Activated naive CD4-positive, alpha-beta T cell treated with anti-CD3 and anti-CD28 coated beads, Interleukin-2, amount 50 U/mL, for 16 hours (primary cell): ENCODE measurements around the gene TTLL12.

Experiments
- DNase-seq: peaks from one replicate; pipeline ENCODE4 v3.0.0-alpha.2; 2020

The TTLL12 gene

DNA sequence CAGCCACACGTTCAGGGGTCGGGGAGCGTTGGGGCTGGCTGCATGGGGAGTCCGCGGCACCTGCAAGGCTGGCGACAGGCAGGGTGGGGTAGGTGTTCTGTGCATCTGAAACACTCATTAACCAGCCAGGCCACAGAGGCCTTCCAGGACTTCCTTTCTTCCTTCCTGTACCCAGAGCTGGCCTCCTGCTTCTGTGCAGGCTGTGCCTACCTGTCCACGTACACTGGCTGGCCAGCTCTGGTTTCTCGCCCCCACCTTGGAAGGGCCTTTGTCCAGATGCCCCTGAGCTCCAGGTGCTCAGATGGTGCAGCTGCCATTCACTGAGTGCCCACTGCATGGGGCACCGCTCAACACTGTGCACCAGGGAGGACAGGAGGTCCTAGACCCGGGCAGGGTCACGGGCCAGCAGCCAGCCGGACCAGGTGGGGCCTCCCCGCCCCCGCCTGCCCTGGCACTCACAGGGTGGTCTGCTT lies 15.9 kb downstream of the TTLL12 start:
- no peak for DNase-seq

DNA sequence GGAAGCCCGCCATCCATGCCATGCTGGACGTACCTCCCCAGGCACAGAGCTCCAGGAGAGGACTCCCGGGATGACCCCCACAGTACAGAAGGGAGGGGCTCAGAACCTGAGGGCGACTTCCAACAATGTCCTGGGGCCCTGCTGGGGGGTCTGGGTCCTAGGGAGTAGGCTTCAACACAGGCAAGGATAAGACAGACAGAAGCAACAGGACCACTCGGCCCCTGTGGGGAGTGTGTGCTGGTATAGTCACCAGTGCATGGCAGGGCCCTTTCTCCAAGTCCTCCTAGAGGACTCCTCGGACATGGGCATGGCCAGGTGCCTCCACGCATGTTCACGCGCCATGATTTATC lies 16.8 kb downstream of the TTLL12 start:
- DNase-seq, result no peak

DNA sequence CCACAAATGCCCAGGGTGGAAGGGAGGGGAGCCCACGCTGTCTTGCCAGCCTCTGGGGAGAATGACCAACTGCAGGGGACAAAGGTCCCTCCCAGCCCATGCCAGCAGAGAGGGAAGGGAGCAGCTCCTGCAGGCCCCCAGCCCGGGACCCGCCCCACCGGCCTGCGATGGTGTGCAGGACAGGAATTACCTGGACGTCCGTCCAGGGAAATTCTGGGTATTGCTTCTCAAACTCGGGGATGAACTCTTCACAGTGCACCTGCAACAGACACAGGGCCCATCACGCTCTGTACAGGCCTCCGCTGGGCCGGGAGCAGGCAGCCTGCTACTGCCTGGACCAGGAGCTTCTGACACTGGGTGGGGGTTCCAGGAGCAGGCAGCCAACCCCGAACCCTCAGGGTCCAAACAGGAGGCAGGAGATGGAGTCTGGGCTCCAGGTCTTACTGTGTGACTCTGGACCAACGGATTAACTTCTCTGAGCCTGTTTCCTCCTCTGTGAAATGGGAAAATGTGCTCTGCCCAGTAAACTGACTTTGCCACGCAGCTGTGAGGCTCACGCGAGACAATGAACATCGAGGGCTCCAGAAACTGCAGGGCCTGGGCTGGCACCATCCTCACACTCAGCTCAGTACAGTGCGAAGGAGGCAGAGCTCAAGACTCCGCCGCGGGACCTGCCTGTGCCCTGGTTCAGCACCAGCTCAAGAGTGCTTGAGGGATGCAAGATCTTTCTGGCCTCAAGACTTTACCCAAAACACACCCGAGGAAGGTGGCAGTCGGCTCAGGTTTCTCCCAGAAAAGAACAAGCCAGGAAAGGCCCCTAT lies 17.4 kb downstream of the TTLL12 start:
- DNase-seq, result no peak

DNA sequence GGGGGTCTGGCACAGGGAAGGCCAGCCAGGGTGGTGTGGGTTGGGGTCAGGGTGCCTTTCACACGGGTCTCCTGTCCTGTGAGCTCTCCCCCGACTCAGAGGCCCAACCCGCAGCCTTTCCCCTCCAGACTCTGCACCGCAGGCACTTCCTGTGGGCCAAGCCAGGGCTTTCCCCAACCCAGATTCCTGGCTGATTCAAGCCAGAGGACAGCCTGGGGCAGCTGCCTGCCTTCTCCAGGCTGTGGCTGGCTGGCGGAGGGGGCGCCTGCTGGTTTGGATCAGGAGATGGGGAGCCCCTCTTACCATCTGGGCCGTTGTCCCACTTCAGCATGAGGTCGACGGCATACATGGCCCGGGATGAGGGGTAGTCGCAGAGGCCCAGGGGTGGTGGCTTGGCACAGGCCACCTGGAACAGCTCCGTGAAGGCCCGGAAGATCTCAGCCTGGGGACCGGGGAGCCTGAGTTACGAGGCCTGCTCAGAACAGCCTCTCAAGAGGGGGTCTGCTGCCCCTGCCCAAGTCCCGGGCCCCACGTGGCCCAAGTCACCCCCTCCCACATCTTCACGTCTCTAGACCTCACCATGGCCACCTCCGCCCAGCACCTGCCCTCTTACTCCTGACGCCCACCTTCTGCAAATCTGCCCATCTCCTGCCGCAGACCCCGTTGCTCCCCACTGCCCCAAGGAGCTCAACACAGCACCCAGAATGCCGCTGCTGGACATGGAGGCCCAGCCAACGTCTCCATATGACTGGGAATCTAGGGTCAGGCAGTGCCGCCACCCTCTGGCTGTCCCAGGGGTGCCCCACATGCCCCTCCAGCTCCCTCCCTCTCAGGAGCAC lies 18.2 kb downstream of the TTLL12 start:
- no peak for DNase-seq

DNA sequence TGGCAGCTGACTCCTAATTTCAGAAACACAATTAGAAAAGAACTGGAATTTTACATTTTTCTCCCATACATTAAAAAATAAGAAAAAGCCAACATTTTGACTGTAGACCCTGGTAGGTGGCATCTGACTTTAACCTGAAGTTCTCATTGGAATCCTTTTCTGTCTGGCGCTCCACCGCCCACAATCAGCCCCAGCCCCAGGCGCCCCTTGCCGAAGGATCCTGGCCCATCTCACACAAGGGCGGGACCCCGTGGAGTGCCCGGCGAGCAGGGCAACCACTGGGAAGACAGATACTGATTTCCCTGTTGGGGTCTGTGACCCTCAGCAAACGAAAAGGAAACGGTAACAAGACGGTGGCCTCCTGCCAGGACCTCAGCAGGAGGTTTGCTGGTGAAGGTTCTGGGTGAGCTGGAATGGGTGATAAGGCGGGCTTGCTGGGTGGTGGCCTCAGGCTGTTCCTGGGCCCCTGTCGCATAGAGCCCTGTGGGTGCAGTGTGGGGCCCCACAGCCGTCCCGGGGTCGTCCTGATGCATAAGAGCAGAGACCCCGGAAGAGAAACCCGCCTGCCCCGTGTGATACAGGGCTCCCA lies 19.8 kb downstream of the TTLL12 start:
- no peak for DNase-seq

DNA sequence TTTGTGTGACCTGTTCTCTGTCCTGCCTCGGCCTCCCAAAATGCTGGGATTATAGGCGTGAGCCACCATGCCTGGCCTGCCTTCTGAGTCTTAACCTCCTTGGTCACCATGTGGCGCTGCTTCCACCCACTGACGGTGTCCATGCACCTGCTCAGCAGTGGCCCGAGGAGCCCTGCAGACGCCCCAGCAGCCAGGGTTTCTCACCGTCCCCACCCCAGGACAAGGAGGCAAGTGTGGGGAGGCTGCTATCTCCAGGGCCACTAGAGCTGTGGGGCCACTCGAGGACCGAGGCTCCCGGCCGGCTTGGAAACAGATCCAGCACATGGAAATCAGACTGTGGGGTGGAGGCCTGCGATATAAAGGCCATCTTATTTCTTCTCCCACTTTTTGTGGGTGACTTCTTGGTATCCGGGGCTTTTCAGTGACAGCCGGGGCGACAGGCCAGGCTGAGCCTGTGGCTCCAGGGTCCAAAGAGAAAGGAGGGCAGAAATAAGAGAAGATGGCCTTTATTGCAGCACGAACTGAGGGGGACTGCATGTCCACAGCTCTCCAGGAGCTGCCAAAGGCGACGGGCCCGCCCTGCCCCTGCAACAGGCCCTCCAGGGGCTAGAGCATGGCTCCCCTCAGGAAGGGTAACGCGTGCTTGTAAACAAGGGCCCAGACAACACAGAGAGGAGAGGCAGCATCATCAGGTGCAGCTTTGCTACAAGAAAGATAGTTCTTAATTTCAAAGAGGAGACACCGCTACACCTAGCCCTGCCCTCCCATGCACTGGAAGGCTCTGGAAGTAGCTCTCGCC lies 20.6 kb downstream of the TTLL12 start:
- DNase-seq, result no peak

DNA sequence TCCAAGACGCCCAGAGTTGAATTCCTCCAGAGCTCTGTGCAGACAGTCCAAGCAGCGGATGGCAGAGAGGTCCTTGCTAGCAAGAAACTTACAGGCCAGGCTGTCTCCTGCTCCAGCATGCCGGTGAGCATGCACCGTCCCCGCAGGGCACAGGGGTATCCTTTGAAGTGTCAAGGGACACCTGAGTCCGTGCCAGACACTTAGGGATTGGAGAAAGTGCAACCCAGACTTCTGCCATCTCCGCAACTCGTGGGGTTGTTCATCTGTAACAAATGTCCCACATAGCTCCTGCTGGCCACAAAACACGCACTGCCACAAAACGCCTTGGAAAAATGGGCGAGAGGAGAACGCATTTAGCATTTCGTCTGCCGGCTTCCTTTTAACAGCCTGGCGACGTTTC lies 22.3 kb downstream of the TTLL12 start:
- no peak for DNase-seq

DNA sequence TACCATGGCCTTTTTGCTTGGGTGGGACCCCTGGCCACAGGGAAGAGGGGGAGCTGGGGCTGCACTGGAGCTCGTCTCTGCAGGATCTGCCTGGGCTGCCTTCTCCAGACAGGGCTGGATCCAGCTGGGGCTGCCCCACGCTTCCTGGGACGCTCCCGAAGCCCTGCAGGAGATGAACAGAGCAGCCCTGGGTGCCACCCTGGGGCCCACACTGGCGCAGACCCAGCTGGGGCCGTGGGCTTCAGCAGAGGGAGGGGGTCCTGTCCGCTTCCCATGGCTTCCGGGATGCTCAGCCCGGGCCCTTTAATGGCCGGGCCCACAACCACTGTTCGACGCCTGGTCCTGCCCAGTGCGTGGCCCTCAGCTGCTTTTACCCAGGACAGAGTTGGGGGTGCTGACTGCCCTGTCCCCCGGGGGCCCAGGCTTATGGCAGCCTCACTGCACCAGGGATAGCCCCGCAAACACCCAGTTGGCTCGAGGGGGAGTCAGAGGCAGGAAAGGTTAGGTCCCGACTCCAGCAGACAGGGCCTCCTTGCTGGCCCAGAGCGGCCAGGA lies 23.6 kb downstream of the TTLL12 start:
- DNase-seq, result no peak

DNA sequence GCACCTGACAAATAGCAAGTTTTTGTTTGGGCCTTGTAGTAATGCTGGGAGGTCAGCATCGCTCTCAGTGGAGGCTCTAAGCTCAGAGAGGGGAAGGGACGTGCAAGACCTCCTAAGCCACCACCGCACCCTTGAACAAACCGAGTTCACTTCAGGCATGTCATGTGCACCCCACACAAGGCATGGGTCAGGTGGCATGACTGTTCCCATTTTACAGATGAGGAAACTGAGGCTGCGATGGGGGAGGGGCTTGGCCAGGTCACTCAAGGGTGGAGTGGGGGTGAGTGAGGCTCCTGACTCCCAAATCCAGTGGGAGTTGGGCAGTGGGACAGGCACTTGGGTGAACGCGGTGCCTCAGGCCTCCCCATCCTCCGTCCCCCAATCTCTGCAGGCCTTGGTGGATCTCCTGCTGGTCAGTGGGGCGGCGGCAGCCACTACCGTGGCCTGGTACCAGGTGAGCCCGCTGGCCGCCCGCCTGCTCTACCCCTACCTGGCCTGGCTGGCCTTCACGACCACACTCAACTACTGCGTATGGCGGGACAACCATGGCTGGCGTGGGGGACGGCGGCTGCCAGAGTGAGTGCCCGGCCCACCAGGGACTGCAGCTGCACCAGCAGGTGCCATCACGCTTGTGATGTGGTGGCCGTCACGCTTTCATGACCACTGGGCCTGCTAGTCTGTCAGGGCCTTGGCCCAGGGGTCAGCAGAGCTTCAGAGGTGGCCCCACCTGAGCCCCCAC lies 24.4 kb downstream of the TTLL12 start:
- DNase-seq, result no peak

DNA sequence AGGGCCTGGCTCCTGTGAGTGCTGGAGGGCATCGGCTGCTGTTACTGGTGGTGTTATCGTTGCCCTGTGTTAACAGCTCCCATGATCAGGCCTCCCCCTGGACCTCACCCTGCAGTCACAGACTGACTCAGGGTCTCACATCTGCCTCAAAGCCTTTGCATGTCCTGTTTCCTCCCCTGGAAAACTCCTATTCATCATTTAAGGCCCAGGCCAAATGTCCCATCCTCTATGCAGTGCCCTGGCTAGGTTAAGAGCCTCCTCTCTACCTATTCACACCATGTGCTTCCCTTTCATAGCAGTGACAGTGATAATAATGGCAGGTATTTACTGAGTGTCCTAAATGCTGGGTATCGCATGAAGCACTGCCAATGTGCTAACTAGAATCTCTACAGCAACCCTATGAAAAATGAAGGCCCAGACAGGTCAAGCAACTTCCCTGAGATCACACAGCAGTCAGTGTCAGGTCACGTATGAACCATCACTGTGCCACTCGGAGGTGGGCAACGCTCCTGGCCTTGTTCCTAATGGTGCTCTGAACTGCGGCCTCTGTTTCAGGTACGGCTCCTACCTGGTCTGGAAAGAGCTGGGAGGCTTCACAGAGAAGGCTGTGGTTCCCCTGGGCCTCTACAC lies 26.3 kb downstream of the TTLL12 start:
- DNase-seq, result no peak

DNA sequence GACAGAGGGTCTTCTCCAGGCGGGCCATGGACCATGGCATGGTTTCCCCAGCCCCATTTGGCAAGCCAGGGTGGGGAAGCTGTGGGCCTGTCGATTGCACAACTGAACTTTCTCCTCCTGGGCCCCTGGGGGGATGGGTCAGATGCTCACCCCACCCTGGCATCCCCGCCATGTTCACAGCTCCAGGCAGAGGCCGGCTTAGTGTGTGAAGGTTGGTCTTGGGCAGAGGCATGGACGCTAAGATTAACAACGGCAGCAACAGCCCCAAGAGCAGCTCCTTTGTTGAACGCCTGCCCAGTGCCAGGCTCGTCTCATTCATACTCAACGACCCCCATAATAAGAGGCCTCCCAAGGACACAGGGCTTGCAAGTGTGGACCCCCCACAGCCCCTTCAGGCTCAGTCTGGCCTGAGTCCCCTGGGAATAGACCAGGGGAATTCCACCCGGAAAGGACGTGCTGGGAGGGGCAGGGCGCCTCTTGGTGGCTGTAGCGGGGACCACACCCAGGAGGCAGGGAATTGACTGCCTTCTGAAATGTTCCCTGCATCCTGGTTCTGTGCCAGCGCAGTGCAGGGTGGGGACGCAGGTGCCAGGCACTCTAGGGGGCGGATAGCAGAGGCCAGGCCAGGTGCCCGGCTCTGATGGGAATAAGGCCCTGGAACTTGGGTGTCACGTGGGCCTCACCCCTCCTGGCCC lies 27.3 kb downstream of the TTLL12 start:
- no peak for DNase-seq

DNA sequence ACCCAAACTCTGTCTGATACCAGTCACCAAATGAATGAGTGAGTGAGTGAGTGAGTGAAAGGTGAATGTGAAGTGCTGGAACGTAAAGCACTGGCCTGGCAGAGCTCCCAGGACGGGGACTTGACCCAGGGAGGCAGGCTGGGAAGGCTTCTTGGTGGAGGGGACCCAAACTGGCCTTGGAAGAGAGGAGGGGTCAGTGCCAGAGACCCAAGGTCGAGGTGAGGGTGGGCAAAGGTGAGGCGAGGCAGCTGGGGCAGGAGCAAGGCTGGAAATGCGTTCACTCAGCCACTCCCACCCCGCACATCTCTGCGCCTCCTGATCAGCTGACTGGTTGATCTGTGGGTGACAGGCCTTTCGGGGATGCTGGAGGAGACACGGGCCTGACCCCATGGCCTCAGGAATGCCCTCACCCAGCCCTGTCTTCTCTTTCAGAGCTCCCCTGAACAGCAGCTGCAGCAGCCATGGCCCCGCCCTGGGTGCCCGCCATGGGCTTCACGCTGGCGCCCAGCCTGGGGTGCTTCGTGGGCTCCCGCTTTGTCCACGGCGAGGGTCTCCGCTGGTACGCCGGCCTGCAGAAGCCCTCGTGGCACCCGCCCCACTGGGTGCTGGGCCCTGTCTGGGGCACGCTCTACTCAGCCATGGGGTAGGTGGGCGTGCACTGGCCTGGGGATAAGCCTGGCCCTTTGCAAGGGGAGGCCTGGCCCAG lies 28.0 kb downstream of the TTLL12 start:
- no peak for DNase-seq

DNA sequence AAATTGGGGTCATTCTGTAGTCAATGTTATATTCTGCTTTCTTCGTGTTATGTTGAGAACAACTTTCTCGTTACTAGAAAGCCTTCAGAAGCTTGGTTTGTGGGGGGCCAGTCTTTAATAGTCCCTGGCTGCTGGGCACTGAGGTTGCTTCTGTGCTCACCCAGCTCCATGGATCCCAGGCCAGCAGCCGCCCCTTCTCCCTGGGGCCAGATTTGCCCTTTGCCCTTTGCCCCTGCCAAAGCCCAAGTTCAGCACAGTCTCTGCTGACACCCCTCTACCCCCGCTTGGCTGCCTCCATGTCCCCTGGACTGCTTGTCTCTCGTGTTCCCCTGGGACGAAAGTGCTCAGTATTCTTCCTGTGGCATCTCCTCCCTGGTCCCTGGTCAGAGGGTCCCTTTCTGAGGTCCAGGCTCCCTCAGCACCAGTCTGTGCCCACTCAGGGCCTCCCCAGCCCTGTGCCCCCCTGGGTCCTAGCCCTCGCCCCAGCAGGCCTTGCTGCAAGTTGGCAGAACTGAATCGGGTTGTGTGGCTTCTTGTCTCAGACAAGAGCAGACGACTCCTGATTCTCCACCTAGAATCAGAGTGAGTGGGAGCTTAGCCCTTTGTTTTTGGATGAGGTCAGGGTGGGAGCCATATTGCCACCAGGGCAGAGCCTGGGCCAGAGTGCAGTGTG lies 28.9 kb downstream of the TTLL12 start:
- no peak for DNase-seq

DNA sequence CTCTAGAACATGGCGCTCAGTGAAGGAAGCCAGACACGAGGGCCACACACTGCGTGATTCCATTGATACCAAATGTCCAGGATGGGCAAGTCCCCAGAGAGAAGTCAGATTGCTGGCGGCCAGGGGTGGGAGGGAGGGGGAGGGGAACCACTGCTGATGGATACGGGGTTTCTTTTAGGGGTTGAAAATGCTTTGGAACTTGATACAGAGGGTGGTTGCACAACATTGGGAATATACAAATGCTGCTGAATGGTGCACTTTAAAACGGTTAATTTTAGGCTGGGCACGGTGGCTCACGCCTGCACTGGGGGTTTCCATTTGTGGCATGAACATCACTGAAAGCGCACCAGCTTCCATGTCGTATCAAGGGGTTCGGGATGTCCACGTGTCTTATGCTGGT lies 30.5 kb downstream of the TTLL12 start:
- DNase-seq, result no peak

DNA sequence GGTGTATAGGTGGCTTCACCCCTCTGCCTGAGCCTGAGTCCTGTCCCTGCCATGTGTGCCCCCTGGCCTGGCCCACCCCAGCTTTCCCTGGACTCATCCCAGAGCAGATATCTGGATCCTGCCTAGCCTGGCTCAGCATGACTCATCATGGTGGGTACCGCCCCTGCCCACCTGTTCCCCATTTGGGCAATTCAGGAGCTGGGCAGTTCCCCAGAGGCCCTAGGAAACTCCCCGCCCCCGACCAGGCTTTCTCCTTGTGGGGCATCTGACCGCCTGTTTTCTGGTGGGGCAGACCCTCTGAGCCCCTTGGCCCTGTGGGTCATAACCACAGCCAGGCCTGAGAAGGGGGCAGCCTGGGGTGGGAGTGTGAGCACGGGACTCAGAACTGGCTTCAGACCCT lies 31.1 kb downstream of the TTLL12 start:
- no peak for DNase-seq

DNA sequence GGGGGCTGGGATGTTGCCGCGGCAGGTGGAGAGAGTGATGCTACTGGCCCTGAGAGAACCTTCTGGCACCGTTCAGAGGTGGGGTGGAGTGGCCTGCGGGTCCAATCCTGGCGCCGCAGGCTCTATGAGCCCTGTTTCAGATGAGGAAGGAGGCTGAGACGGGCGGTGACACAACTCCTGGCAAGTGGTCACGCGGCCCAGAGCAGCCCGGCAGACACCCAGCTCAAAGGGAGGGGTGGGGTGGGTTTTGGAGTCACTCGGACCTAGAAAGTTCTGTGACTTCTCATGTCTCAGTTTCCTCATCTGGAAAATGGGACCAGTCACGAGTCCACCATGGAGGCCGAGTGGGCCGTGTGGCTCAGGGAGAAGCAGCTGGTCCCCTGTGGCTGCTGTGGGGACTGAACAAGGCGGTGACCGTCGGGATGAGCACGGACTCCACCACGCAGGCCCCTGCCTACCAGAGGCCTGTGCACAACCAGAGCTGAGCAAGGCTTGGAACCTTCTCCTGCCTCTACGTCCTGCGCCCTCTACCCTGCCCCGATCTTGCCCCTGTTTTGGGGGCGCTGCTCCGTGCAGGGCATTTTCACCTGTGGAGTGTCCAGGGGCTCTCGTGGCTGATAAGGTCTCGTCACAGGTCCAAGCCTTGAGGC lies 31.9 kb downstream of the TTLL12 start:
- DNase-seq, result no peak

DNA sequence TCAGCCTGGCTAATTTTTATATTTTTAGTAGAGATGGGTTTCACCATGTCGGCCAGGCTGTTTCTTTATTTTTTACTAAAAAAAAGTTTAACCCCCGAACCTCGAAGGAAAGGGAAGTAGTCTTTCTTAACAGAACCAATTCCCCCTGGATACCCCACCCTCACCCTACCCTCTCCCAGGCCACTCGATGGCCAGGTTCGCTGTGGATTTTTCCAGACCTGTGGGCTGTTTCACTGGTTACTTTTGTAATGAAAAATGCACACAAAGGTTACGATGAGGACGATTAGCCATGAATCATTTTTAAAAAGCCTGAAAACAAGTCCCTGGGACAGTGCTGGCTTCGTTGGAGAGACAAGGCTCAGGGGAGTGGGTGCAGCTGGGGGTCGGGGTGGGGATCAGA lies 33.0 kb downstream of the TTLL12 start:
- no peak for DNase-seq

DNA sequence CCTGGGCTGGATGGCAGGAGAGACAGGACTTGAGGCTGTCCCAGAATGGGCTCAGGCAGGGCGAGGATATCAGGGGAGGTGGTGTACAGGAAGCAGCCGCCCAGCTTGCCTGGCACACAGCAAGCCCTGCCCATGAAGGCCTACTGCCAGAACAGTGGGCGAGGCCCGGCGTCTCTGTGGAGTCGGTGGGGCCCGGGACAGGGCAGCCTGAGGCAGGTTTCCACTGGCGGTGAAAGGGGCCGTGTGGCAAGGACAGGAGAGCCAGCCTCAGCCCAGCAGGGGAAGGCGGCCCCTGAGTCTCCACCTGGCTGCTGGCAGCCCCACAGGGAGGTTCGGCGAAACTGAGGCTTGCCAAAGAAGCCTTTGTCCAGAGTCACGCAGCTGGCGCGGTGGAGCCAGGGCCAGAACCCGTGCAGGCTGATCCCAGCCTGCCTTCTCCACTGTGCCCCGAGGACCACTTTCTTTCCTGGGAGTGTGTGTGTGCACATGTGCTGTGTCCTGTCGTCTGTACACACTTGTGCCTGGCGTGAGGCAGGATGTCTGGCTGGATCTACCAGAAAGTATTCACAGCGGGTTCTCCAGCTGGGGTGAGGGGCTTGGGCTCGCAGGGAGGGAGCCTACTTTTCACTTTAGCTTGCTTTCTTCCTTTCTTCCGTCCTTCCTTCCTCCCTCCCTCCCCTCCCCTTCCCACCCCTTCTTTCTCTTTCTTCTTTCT lies 34.4 kb downstream of the TTLL12 start:
- peak; percentile 69 for DNase-seq
